NCI-H1092 treated with DMSO at 0.1 percent for 48 hours (cell line): ENCODE measurements around the gene FUOM.
"Not testable (repeated sequence)": the region's sequence is repeated elsewhere in the genome, so short reads cannot be mapped to it uniquely, and the experiment has no call there.

ENCODE experiments used
- DNase-seq: peaks from one replicate; lab custom pipeline; 2025; lab: John Stamatoyannopoulos, UW

The FUOM gene

DNA sequence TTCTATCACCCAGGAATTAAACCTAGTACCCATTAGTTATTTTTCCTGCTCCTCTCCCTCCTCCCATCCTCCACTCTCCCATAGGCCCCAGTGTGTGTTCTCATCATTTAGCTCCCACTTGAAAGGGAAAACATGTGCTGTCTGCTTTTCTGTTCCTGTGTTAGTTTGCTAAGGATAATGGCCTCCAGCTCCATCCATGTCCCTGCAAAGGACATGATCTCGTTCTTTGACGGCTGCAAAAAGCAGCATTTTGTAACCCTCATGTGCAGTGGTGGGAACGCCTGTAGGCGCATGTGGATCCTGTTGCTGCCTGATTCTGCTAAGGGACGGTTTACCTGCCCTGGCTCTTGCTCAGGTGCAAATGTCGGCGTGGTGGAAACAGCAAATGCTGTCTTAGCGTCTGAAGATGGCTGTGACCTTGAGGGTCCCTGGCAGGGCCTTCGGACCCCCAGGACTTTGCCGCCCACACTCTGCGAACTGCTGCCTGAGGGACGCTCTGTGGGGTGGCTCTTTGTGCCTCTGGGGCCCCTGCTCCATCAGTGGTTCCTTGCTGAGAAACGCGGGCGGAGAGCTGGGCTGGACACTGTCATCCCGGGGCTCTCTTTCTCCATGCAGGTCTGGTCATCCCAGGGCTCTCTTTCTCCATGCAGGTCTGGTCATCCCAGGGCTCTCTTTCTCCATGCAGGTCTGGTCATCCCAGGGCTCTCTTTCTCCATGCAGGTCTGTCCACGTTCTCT is 30.6 kb upstream of the FUOM start:
- DNase-seq = no peak

DNA sequence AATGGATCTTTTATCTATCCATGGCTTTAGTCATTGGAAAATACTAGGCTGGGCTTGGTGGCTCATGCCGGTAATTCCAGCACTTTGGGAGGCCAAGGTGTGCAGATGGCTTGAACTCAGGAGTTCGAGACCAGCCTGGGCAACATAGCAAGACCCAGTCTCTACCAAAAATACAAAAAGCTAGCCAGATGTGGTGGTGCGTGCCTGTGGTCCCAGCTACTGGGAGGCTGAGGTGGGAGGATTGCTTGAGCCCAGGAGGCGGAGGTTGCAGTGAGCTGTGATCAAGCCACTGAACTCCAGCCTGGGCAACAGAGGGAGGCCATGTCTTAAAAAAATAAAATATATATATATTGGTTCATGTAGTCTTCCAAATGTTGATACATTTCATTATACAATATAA is 29.1 kb upstream of the FUOM start:
- DNase-seq = not testable (repeated sequence)

DNA sequence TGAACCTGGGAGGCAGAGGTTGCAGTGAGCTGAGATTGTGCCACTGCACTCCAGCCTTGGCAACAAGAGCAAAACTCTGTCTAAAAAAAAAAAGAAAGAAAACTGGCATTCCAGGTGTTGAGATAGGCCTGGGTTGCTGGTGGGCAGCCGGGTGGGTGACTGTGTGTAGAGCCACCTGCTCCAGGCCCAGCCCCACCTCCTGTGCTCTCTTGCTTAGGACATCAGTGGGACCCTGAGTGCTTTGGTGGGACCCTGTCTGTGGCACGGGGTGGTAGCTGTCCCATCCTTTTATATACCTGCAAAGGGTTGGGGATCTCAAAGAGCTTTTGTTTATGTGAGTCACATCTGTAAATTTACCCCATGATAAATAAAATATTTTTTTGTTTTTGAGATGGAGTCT is 27.4 kb upstream of the FUOM start:
- DNase-seq = no peak

DNA sequence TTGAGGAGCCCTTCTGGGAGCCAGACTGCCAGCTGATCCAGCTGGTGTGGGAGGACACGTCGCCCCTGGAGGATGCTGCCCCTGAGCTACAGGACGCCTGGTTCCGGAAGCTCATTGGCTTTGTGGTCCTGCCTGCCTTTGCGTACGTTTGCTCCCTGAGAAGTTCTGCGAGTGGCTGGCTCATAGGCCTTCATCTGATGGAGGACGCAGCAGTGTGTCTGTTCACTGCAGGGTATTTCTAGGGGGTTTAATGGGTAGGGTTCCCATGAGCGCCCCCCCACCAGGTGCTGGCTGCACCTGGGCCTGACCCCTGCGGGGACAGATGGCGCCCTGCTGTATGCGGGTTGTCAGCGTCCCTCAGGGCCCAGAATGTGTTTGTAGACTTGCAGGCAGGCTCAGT is 26.3 kb upstream of the FUOM start:
- no peak for DNase-seq

DNA sequence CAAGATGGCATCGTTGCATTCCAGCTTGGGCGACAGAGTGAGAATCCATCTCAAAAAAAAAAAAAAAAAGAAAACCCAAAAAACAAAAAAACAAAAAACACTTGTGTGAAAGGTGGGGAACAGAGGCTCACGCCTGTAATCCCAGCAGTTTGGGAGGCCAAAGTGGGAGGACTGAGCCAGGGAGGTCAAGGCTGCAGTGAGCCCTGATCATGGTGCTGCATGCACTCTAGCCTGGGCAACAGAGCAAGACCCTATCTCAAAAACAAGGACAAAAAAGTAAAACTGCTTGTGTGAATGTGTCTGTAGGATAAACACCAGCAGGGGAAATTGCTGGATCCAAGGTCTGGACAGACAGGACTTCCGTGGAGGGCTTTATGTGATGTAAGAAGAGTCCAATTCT is 25.7 kb upstream of the FUOM start:
- no peak for DNase-seq

DNA sequence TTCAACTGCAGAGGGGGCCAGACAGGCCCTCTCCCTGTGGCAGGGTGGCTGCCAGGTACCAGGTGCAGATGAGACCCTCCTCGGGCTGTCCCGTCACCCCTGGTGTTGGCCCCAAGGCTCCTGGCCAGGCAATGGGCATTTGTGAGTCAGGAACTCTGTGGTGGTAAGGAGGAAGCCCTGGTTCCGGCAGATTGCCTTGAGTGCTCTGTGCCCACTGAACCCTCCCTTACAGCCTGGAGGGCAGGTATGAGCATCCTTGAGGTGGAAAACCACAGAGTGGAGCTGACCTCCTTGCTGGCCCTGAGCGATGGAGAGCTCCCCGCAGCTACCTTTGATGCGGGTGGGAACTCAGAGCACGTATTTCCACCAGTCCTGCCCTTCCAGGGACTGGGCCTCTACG is 23.2 kb upstream of the FUOM start:
- DNase-seq = no peak

DNA sequence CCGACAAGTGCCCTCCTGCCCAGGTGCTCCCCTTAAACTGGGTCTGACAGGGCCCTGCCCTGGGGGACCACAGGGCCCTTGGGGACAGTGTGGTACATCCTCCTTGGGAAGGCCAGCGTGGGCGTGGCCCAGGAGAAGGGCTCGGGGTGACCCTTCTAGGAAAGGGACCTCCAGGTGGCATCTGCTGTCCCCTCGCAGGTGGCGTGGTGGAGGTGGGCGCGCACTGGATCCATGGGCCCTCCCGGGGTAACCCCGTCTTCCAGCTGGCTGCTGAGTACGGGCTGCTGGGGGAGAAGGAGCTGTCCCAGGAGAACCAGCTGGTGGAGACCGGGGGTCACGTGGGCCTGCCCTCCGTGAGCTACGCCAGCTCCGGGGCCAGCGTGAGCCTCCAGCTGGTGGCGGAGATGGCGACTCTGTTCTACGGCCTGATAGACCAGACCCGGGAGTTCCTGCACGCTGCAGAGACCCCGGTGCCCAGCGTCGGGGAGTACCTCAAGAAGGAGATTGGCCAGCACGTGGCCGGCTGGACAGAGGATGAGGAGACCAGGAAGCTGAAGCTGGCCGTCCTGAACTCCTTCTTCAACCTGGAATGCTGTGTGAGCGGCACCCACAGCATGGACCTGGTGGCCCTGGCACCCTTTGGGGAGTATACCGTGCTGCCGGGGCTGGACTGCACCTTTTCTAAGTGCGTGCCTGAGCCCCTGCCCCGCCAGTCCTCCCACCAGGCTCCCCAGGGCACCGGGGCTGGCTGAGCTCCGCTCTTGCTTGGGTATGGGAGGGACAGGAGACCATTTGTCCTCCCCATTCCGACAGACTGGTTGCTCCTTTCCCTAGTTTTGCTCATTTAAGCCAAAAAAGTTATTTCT is 22.2 kb upstream of the FUOM start:
- no peak for DNase-seq

DNA sequence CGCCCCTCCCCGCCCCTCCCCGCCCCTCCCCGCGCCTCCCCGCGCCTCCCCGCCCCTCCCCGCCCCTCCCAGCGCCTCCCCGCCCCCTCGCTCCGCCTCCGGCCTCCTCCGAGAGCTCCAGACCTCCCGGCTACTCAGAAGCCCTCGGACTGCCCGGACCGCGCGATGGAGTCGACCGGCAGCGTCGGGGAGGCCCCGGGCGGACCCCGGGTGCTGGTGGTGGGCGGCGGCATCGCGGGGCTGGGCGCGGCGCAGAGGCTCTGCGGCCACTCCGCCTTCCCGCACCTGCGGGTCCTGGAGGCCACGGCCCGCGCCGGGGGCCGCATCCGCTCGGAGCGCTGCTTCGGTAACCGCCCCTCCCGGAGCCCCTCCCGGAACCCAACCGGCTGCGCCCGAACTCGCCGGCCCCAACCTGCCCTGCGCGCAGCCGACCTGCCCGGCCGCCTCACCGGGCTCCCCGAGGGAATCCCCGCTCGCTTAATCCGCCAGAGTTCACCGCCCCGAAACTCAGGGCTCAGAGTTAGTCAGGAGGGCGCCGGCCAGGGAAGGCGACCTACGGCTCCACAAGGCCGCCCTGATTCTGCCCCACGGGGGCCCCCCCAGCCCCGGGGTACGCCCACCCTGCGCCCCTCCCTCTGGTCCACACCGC is 21.5 kb upstream of the FUOM start, which contains the start of gene PAOX:
PAOX (plus strand) TSS at position 111 of the 649 bp plus-strand sequence; CDS start at position 166, 55 bp downstream.
- DNase-seq = no peak

DNA sequence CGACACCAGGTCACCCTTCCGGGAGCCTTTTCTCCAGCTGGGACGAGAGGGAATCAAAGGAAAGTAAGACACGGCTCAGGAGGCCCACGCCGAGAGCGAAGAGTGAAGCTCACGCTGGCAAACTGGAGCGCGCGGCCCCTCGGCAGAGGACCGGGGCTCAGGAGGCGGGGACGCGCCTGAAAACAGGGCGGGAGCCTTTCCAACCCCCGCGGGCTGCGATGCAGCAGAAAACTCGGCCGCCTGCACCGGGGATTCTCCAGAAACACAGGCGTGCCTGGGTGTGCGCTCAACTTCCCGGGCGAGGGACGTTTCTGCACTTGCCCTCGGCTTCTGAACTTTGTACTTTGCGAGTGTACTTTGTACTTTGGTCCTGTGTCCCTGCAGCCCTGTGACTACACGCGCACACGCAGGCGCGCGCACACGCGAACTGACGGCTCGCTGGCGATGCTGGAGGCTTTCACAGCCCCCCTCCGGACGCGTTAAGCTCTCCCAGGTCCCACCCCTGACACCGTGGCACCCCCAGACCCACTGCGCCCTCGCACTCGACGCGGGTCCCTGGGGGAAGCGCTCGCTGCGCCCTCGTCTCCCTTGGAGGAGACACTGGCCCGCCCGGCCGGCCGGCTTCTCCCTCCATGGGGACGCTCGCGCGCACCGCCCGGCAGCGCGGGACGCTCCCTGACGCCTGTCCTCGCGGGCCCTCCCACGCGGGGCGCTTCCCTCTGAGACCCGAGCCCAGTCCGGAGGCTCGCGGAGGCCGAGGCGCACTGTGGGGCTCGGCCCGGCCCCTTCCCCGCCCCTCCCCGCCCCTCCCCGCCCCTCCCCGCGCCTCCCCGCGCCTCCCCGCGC is 20.7 kb upstream of the FUOM start:
- peak; percentile 14 for DNase-seq

DNA sequence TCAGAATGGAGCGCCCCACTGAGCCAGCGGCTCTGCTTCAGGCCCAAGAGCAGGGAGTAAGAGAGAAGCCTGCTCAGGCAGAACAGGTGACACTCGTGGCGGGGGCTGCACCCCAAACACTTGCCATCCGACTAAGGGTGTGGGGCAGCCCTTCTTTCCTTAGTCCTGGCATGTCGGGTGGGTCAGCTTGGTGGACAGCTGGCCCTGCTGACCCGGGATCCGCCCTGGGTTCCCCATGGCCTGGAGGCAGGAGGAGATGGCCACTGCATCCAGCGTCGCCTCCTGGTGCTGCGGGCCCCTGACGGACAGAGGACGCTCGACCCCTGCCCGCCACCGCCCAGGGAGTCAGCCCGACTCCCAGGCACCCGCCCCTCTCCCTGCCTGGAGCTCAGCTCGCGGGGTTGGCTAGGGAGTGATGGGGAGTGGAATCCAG is 20.0 kb upstream of the FUOM start:
- no peak for DNase-seq

DNA sequence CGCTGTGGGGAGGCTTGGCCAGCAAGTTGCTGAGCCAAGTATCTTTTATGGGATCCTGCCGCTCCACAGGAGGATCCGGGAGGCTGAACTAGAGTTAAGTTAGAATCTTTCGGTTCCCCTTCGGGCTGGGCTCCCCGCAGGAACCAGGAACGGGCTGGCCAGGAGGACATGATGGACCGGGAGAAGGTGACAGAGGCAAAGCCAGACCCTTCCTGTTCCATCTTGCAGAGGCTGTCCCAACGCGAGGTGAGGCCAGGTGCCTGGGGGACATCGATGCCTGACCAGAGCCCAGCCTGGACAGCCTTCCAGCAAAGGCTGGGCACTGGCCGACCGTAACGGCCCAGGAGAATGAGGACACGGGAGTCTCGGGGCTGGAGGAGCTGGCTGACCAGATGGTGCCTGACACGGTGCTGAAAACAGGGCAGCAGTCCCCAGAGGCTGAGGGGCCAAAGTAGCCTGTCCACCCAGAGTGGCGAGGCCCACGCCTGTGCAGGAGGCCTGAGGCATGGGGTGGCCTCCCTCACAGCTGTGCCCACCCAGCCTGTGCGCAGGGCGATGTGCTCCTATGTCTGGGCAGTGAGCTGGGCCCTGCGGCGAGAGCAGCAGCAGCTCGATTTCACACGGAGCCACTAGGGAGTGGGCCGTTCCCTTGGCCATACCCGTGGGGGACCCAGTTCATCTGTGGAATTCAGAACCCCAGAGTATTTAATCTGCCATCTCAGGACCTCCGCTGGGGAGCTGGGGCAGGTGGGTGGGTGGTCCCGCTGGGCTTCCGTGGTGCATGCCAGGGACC is 19.4 kb upstream of the FUOM start:
- no peak for DNase-seq

DNA sequence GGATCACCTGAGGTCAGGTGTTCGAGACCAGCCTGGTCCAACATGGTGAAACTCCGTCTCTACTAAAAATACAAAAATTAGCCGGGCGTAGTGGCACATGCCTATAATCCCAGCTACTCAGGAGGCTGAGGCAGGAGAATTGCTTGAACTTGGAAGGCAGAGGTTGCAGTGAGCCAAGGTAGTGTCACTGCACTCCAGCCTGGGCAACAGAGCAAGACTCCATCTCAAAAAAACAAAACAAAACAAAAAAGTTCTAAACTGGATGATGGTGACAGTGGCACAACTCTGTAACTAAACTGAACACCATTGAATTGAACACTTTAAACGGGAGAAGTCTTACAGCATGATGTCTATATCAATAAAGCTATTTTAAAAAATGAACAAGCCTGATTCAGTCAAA is 18.4 kb upstream of the FUOM start:
- DNase-seq = not testable (repeated sequence)

DNA sequence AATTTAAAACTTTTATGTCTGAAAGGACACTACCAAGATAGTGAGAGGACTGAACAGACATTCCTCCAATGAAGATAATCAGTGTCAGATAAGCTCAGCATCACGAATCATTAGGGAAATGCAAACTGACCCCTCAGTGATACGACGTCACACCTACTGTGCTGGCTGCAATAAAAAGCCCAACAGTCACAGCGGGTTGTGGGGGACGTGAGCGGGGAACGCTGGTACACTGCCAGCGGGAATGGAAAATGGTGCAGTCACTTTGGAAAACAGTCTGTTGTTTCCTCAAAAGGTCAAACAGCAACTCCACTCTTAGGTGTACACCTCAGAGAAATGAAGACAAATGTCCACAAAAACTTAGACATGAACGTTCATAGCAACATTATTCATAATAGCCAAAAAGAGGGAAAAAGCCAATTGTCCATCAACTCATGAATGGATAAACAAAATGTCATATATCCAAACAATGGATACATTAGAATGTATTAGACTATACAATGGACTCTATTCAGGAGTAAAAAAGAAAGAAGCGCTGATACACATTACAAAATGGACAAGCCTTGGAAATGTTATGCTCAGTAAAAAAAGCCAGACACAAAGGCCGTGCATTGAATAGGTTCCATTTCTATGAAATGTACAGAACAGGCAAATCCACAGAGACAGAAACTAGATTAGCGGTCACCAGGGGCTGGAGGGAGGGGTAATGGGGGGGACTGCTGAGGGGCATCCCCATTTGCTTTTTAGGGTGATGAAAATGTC is 17.7 kb upstream of the FUOM start:
- no peak for DNase-seq

DNA sequence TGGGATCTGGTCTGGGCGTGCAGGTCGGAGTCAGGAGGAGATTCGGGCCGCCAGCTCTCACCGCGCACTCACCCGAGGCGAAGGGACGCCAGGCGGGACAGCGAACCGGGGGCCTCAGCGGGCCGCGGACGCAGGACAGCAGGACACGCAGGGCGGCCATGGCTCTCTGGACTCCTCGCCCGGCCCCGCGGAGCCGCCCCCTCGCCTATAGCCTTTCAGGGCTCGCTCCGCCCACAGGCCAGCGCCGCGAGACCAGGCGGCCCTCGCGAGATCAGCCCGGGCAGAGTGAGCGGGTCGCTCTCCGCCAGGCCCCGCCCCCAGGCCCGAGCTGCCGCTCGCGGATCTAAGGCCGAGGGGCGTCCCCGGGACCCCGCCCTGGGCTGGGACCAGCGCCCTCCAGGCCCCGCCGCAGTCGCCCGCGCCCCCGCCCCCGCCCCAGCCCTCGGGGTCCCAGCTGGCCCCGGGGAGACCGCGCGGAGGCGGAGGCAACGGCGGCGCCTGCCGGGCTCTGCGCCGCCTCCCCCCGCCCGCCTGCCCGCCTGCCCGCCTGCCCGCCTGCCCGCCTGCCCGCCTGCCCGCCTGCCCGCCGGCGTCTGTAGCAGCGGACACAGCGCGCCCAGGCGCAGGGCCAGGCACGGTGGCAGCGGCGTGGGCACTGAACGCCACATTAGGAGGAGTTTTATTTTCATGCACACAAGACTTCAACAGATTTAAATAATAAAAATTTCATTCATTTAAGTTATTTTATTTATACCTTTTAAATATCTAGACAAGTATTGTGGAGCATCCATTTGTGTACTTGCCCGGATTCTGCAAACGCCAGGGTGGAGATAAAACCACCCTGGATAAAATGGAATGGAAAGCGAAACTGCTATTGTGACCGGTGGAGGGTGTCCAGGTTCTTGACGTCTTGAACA is 15.6 kb upstream of the FUOM start, which contains the start of gene ECHS1:
ECHS1 (minus strand) TSS at position 181 of the 917 bp plus-strand sequence; CDS start at position 160, 21 bp downstream.
- peak; percentile 88 for DNase-seq

DNA sequence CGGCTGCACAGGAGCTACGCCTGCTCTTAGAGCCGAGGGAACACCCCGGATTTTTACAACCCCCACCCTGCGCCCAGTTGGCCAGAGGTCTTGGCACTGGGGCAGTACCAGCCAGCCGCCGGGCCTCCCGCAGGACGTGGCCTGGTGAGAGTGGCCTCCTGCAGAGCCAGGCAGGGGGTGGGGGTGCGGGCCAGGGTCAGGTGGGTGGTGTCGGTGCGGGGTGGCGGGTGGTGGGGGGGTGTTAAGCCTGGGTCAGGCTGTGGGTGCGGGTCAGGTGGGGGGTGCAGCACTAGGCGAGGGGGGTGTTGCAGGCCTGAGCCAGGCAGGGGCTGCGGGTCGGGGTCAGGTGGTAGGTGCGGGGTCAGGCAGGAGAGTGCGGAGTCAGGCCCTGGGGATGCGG is 14.7 kb upstream of the FUOM start:
- no peak for DNase-seq

DNA sequence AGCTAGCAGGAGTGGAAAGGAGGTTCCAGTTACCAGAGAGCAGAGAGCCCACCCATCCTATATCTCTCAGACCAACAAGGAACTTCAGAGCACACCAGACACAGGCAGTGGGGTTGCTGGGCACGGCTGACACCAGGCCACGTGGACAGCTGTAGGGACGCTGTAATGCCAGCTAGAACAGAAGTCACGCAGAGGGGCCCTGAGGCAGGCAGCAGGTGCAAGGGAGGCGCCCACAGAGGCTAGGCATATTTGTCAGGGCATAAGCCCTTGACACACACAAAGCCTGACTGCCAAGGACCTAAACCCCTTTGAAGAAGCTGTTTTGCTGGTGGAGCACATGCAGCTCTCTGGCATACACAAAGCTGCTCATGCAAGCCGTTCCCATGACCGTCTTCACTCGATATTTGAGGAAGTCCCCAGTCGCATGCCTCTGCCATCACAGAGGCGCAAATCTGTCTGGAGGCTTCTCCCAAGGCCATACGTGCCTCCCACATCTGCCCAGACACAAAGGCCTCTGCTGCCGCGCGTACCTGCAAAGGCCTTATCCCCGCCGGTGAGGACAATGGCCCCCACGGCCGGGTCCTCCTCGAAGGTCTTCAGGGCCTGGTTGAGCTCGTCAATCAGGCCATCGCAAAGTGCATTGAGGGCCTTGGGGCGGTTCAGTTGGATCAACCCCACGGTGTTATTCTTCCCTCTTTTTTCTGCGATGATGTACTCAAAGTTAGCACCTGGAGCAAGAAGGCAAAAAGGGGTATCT is 12.4 kb upstream of the FUOM start:
- DNase-seq = no peak

DNA sequence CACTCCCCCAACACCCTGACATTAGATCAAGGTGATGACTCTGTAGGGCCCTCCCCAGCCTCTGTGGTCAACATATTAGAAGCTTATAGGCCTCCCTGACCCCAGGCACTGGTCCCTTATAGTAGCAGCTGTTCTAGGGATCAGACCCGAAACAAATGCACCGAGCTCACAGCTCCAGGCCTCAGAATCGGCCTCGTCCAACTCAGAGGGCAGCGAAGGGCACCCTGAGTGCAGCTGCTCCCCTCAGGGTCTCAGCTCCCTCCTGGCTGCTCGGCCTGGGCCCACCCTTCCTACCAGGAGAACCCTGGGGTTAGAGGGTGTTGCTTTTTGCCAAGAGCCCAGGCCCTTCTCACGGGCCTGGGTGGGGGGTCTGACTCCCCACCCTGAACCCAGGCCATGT is 10.3 kb upstream of the FUOM start:
- no peak for DNase-seq

DNA sequence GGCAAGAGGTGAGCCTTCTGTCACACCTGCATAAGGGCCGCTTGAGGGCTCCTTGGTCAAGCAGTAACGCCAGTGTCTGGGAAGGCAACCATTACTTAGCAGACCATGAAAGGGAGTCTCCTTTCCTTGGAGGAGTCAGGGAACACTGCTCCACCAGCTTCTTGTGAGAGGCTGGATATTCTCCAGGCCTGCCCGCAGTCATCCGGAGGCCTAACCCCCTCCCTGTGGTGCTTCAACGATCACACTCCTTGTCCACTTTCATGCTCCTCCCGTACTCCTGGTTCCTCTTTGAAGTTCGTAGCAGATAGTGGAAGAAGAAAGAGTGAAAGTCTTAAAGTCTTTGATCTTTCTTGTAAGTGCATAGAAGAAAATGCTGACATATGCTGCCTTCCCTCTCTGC is 9.6 kb upstream of the FUOM start:
- not testable (repeated sequence) for DNase-seq
